Stimulated activated CD8-positive, alpha-beta memory T cell treated with anti-CD3 and anti-CD28 coated beads, Interleukin-15, amount 100 ng/mL, for 4 hours (primary cell): ENCODE measurements around the gene SH3BGR.
"Not testable (repeated sequence)": the region's sequence is repeated elsewhere in the genome, so short reads cannot be mapped to it uniquely, and the experiment has no call there.

Source experiments
- DNase-seq, 2 donors: peaks; one replicate each; pipeline ENCODE4 v3.0.0-alpha.2; 2020; ENCODE audit warnings: low read depth in 2 of 2

The SH3BGR gene

GRCh38 chr21:39515684-39516472 is 64.1 kb downstream of the SH3BGR start:
- DNase-seq, result no peak

DNA sequence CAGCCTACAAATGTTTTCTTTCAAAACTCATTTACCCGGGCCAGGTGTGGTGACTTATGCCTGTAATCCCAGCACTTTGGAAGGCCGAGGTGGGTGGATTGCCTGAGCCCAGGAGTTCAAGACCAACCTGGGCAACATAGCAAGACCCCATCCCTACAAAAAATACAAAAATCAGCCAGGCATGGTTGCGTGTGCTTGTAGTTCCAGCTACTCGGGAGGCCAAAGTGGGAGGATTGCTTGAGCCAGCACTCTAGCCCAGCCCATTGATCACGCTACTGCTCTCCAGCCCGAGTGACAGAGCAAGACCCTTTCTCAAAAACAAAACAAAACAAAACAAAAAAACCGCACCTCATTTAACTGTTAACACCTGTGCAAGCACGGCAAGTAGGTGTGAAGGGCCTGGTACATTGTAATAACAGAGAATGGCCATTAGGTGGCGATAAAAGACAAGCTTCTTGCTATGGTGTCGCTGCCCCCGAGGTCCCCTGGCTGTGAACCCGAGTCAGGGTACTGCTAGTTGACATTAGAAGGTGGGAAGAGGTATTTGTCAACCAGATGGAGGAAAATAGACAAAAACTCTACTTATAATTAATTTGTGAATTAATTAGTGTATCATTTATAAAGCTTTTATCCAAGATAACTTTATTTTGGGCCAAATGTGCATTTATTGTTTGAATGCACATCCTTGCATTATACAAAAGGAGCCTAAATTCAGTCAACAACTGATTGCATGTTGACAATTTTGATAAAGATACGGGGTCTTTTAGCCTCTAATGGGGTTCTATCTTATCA is 66.5 kb downstream of the SH3BGR start:
- peak in 1 of 2 donors; percentile 3 for DNase-seq

DNA sequence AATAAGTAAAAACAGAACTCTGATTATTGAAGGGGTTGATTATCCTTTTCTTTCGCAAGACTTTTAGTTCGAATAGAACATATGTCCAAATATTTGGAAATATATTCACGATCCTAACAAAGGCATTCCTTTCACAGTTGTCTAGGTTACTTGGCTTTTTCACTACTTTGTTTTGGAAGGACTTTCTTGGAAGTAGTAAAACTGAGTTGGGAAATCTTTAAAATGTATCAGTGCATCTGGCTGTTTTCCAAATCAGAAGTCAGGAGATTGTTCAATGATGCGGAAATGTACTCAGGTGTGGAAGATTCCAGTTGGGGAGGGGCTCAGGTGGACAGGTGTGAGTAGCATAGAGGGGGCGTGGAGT is 67.1 kb downstream of the SH3BGR start:
- DNase-seq, result no peak

DNA sequence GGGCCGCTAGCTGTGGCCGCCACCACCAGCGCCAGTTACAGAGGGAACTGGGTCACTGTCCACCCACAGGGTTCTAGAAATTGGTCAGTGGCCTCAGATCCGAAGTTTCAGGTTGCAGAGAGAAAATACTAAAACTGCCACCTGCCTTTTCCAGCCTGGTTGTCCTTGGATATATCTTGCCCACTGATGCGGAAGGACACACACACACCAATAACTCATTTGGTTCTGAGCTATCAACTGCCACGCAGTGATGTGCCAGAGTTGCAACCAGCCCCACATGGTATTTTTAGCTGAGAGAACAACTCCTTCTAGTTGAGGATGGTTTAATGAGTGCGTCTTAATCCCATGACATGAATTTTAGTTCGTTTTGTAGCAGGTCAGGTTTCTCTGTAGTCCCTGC is 68.1 kb downstream of the SH3BGR start:
- no peak for DNase-seq

DNA sequence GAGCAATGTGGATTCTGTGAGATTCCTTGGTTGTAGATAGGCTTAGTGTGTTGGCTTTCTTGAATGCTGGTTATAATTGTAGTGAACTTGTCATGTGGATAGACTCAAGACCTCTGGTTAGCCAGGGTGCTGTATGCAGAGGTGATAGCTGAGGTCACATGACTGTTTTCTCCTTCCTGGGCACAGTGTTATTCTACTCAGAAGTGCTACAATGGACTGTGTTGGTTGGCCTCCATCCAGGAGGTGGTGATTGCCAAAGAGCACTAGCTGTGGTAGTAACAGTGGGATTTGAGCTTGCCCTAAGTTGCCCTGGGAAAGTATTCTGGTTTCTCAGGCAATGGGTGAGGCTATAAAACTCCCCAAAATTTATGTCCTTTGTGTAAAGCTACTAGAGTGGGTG is 71.6 kb downstream of the SH3BGR start:
- DNase-seq, result no peak

DNA sequence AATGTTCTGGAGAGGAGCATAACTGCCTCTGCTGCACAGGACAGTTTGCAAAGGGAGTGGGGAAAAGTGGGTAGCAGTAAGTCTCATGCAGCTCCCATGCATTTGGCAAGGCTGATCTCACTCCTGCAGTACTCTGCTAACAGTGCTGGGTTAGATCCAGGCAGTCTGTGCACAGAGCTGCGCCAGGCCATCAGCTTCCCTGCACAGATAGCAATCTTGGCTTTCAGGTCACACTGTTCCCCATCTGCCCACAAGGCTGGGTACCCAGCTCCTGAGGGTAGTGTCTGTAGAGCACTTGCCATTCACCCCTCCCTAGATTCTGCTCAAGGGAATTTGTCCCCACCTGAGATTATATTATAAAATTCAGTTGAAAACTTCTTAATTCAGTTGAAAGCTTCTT is 72.1 kb downstream of the SH3BGR start:
- no peak for DNase-seq

DNA sequence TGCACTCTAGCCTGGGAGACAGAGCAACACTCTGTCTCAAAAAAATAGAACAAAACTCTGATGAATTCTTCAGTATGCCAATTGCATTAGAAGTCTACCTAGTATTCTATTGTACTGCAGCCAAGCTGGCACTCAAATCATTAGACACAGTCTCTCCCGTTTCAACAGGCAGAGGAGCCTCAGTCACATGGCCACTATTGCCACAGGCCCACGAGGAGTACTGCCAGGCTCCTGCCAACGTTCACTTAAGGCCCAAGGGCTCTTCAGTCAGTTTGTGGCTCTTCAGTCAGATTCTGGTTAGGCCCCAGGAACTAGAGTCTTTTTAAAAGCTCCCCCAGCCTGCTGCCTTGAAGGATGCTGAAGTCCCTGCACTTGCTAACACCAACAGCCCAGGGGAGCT is 73.4 kb downstream of the SH3BGR start:
- no peak for DNase-seq

GRCh38 chr21:39525601-39526000 is 73.8 kb downstream of the SH3BGR start:
- DNase-seq, result no peak

DNA sequence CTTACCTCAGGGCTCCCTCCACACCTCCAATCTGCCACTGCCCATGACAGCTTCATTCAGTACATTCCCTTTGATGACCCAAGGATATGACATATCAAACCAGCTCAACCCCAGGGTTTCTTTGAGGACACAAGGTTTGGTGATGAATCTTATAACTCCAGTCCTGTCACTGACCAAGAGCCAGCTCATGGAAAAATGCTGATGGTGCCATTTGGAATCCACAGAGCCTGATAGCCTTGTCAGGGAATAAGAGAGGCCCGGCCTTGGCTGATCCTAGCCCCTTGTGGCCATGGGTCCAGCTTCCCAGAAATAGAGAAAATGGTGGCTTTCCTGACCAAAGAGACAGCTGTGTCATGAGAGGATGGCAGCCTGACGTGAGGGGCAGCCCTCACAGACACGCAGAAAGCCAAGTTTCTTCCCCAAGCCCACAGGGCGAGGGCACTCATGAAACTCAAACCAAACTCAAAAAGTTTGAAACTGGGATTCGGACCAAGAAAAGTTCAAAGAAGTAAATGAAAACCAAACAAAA is 75.4 kb downstream of the SH3BGR start:
- DNase-seq, result no peak

- no peak for DNase-seq
Measured at GRCh38 chr21:39527664-39528381, 76.1 kb downstream of the SH3BGR start.

DNA sequence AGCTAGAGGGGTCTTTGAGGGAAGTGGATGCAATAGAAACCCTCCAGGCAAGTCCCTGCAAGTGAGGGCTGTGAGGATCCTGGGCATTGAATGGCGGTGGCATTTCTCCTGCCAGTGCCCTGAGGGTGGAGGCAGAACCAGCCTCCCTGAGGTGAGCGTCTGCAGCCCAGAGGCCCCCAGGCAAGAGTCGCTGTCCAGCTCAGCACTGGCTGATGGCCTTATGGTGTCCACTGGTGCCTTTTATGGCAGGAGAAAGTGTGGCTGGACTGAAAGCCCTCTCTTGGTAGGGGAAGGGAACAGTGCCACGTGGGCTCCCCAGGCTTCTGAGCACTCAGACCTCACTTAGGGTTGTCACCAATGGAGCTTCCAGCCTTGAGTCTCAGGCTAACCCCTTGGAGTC is 77.3 kb downstream of the SH3BGR start:
- no peak for DNase-seq

DNA sequence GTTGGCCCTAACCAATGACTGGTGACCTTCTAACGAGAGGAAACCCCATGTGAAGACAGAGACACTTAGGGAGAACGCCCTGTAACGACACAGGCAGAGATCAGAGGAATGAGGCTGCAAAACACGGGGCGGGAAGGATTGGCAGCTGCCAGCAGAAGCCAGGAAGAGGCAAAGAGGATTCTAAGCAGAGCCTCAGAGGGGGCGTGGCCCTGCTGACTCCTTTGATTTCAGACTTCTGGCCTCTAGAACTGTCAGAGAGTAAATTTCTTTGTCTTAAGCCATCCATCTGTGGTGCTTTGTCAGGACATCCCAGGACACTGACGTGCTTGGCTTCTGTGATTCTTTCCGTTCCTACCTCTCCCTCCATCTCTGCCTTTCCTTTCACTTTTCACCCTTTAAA is 79.3 kb downstream of the SH3BGR start:
- DNase-seq, result no peak

DNA sequence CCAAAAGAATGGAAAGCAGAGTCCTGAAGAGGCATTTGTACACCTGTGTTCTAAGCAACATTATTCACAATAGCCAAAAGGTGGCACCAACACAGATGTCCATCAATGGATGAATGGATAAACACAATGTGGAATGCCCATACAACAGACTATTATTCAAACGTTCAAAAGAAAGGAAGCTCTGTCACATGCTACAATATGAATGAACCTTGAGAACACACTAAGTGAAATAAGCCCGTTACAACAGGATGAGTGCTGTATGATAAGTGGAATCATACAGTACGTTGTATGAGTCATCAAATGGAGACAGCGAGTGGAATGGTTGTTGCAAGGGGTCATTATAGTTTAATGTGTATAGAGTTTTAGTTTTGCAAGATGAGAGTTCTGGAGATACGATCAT is 80.1 kb downstream of the SH3BGR start:
- DNase-seq, result no peak

GRCh38 chr21:39533545-39534380 is 82.0 kb downstream of the SH3BGR start:
- no peak for DNase-seq

DNA sequence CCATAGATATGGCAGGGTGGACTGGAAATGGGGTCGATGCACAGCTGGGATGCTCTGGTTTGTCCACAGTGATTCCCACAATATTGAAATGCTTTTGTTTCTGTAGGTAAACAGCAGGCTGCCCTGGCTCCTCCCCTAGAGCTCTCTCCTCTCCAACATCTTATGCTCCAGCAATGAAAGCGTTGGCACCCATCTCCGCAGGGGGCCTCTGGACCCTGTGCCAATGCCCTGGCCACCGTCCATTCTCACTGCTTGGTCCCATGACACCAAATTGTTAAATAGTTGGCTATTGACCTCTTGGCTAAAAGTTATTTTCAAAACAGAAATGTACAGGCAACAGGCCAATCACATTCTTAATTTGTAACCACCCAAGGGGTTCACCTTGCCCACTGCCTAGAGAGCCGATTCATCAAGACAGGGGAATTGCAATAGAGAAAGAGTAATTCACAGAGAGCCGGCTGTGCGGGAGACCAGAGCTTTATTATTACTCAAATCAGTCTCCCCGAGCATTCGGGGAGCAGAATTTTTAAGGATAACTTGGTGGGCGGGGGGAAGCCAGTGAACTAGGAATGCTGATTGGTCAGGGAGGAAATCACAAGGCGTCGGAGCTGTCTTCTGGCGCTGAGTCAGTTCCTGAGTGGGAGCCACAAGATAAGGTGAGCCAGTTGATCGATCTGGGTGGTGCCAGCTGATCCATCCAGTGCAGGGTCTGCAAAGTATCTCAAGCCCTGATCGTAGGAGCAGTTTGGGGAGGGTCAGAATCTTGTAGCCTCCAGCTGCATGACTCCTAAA is 84.1 kb downstream of the SH3BGR start:
- no peak for DNase-seq

GRCh38 chr21:39536835-39537234 is 85.1 kb downstream of the SH3BGR start:
- no peak for DNase-seq

- no peak for DNase-seq
Measured at GRCh38 chr21:39537571-39537970, 85.8 kb downstream of the SH3BGR start.

DNA sequence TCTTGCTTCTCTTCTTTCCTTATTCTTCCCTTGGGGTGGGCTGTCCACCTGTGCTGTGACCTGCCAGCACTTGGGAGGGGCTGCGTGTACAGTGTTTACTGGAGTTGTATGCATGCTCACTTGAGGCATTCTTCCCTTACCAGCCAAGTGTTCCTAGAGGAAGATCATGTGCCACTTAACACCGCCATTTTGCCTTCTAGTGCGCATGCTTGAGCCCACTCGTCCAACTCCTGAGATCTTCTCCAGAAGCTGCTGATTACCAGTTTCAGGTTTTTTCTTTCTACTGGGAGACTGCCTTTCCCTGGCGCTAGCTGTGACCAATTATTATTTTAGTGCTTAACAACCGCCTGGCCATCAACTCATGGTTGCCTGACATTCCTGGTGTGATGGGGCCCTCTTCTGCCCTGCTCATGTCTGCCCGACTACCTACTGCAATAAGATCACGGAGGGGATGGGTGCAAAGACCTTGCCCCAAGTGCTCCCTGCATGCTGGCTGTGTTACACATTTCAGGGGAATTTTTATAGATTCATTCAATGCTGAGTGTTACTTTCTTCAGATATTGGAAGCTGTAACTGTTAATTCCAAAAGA is 86.8 kb downstream of the SH3BGR start:
- no peak for DNase-seq

DNA sequence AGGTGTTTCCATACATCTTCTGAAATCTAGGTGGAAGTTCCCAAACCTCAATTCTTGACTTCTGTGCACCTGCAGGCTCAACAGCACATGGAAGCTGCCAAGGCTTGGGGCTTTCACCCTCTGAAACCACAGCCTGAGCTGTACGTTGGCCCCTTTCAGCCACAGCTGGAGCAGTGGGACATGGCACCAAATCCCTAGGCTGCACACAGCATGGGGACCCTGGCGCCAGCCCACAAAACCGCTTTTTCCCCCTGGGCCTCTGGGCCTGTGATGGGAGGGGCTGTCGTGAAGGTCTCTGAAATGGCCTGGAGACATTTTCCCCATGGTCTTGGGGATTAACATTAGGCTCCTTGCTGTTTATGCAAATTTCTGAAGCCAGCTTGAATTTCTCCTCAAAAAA is 88.6 kb downstream of the SH3BGR start:
- not testable (repeated sequence) for DNase-seq

DNA sequence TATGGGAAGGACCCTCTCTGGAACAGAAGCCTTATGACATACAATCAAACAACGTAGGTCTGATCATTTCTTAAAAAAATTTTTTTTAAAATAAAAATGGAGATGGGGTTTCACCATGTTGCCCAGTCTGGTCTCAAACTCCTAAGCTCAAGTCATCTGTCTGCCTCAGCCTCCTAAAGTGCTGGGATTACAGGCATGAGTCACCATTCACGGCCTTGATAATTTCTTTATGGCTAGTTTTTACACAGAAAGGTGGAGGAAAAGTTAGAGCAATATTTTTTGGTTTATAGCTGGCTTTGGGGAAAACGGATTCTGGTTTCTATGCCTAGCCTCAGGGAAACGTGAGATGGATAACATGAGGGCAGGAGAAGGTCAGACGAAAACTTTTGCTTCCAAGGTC is 91.0 kb downstream of the SH3BGR start:
- no peak for DNase-seq
